Activated naive CD8-positive, alpha-beta T cell treated with anti-CD3 and anti-CD28 coated beads for 36 hours (primary cell): ENCODE results near the gene ETDA. TPM values are rescaled to one million over a fixed set of nuclear protein-coding genes. Genes with fewer than 3 reads are reported as not detected.

Source experiments
- DNase-seq: peaks from one replicate; pipeline ENCODE4 v3.0.0; 2021
- H3K27ac Mint-ChIP-seq: one replicate; pipeline ENCODE4 v1.8.0; 2022; ENCODE audit warnings: mild to moderate bottlenecking, moderate library complexity, mixed read lengths
- H3K27me3 Mint-ChIP-seq: one replicate; pipeline ENCODE4 v1.8.0; 2022; ENCODE audit warnings: mild to moderate bottlenecking, mixed read lengths
- H3K36me3 Mint-ChIP-seq: one replicate; pipeline ENCODE4 v1.8.0; 2021; ENCODE audit warnings: mild to moderate bottlenecking, mixed read lengths
- H3K4me1 Mint-ChIP-seq: one replicate; pipeline ENCODE4 v1.8.0; 2021; ENCODE audit warnings: mixed read lengths
- H3K4me3 Mint-ChIP-seq: one replicate; pipeline ENCODE4 v1.8.0; 2022; ENCODE audit warnings: mild to moderate bottlenecking, moderate library complexity, mixed read lengths
- H3K9me3 Mint-ChIP-seq: one replicate; pipeline ENCODE4 v1.8.0; 2022; ENCODE audit warnings: mixed read lengths
- total RNA-seq, 2 experiments: library from RNA; stranded (reverse); gene quantifications; one replicate each; pipeline ENCODE4 v1.2.3, GENCODE V29; 2021

Gene ETDA
- total RNA-seq, 2 experiments from 2014 or later, result not detected

DNA sequence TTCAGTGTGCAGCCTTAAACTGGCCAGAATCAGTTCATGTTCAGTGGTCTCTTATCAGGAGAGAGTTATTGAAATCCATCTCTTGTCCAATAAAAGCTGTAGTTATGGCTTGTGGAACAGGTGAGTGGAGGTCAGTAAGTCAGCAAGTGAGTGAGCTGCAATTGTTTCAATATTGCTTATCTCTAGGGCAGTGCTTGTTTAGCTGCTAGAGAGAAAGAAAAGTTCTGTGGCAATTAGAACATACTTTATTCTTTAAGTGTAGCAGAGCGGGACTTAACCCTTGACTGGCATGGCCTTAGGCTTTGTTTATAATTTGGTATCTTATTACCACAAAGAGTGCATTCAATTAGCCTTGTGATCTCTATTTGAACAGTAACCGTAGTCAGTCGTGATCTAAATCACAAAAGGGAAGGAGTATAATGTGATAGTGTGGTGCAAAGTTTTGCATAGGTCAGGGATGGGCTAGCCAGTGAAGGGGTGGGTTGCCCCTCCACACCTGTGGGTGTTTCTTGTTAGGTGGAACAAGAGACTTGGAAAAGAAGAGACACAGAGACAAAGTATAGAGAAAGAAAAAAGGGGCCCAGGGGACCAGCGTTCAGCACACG, 50.5 kb downstream of the ETDA start:
- no peak overlapping the region for H3K27ac Mint-ChIP-seq
- DNase-seq, result no peak
- H3K4me1 Mint-ChIP-seq, result peaks cover 2% of the 10 kb centered on the region
- no peaks in the 10 kb centered on the region for H3K36me3 Mint-ChIP-seq
- H3K27me3 Mint-ChIP-seq, result no peaks in the 10 kb centered on the region
- H3K9me3 Mint-ChIP-seq, result peaks cover 2% of the 10 kb centered on the region
- no peak overlapping the region for H3K4me3 Mint-ChIP-seq

Other genes starting within 250 kb of the ETDA start
- 1 to 10 TPM; 1.7 to 1.8 TPM for gene RTL8B, start 229.5 kb upstream of the ETDA start, total RNA-seq
- 10 to 100 TPM; 27.9 to 28.7 TPM for gene RTL8C, start 219.7 kb upstream of the ETDA start, total RNA-seq
- gene RTL8A, start 199.9 kb upstream of the ETDA start, total RNA-seq, result 1 to 10 TPM; 8.0 to 8.2 TPM
- gene SMIM10L2B, start 153.3 kb upstream of the ETDA start, total RNA-seq, result under 1 TPM; 0.14 to 0.16 TPM
- not detected for gene ETDB, start 131.5 kb upstream of the ETDA start, total RNA-seq
- not detected for gene CT55, start 80.7 kb upstream of the ETDA start, total RNA-seq
- gene ETDC, start 57.4 kb downstream of the ETDA start, total RNA-seq, result not detected
- gene ZNF75D, start 92.0 kb downstream of the ETDA start, total RNA-seq, result 1 to 10 TPM; 3.5 to 3.8 TPM
- 1 to 10 TPM in 1 of 2 experiments, under 1 TPM in 1; 0.98 to 1.1 TPM for gene ZNF449, start 92.7 kb downstream of the ETDA start, total RNA-seq
- gene SMIM10L2A, start 169.9 kb downstream of the ETDA start, total RNA-seq, result under 1 TPM; 0.31 to 0.38 TPM